GM13976 (cell line): Measurements from ENCODE around the gene RAB40B.

Experiments
- DNase-seq: peaks from one replicate; pipeline ENCODE4 v3.0.0; 2012; ENCODE audit warnings: low spot score
- in situ Hi-C: fragments of 300-500 bp; cut with MboI; formaldehyde crosslinking; loops from one replicate; pipeline ENCODE4 v1.12.0; 2022; ENCODE audit warnings: low sequenced_read_pairs, mixed read lengths, inconsistent platforms; ENCODE audit not compliant: unreplicated experiment
- TF ChIP-seq, protein P1 (sequence below): IDR thresholded peaks from 2 replicates; pipeline ENCODE4 v1.5.1; 2012; ENCODE audit warnings: borderline replicate concordance, mild to moderate bottlenecking; ENCODE audit not compliant: insufficient read depth; ENCODE audit errors: extremely low read depth, missing control alignments, control extremely low read depth

The RAB40B gene

DNA sequence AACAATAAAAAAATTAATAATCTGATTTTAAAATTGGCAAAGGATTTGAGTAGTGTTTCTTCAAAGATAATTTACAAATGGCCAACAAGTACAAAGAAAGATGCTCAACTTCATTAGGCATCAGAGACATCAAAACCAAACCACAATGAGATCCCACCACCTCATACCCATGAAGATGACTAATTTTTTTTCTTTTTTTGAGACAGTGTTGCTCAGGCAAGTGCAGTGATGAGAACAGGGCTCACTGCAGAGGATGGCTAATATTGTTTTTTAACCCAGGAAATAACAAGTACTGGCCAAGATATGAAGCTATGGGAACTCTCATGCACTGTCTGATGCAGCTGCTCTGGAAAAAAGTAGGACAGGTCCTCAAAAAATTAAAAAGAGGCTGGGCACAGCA is 65.2 kb downstream of the RAB40B start:
- in situ Hi-C loops: no loop called here
- DNase-seq: no peak
- TF ChIP-seq, protein P1, sequence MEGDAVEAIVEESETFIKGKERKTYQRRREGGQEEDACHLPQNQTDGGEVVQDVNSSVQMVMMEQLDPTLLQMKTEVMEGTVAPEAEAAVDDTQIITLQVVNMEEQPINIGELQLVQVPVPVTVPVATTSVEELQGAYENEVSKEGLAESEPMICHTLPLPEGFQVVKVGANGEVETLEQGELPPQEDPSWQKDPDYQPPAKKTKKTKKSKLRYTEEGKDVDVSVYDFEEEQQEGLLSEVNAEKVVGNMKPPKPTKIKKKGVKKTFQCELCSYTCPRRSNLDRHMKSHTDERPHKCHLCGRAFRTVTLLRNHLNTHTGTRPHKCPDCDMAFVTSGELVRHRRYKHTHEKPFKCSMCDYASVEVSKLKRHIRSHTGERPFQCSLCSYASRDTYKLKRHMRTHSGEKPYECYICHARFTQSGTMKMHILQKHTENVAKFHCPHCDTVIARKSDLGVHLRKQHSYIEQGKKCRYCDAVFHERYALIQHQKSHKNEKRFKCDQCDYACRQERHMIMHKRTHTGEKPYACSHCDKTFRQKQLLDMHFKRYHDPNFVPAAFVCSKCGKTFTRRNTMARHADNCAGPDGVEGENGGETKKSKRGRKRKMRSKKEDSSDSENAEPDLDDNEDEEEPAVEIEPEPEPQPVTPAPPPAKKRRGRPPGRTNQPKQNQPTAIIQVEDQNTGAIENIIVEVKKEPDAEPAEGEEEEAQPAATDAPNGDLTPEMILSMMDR: no peak

DNA sequence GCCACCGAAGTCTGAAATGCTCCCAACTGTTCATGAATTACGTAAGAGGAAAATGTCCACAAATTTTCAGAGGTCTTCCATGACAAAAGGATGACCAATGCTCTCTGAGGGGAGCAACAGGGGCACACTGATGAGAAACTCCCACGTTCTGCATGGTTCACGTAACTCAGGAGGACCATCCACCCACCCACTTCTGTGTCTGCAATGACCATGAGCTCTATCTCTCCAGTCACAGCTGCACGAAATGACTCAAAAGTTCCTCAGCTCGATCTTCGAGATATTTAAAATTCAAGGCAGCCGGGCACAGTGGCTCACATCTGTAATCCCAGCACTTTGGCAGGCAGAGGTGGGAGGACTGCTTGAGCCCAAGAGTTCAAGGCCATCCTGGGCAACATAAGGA is 66.0 kb downstream of the RAB40B start:
- TF ChIP-seq, protein P1: no peak
- in situ Hi-C loops: no loop called here
- peak; percentile 64 for DNase-seq

DNA sequence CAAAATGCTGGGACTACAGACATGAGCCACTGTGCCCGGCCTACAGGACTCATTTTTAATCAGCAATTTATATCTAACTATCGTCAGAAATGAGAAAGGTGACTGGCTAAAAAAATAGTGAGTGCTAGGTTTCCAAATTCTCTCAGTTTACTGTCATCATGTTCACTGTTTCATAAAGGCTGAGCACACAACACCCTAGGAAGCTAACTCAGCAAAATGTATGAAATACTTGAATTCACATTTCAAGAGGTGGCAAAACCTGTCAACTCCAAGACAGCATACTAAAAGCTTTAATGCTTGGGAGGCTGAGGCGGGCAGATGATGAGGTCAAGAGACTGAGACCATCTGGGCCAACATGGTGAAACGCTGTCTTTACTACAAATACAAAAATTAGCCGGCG is 67.0 kb downstream of the RAB40B start:
- TF ChIP-seq, protein P1: no peak
- in situ Hi-C loops: no loop called here
- no peak for DNase-seq

DNA sequence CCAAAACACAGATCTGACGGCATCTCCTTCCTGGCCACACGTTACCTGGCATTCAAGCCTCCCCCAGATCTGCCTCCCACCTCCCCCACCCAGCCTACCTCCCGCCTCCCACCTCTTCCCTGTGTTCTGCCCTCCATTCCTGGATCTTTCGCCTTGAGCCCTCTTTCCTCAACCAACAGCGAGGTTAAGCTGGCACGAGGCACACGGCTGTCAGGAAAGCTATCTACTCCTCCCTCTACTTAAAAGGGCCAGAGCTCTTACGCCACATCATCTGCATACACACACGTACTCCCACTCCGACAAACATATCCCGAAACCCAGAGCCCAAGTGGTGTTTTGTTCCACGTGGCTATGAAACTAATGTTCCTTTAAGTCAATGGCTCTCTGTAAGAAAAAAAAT is 68.3 kb downstream of the RAB40B start:
- in situ Hi-C loops: no loop called here
- DNase-seq: no peak
- TF ChIP-seq, protein P1: no peak

DNA sequence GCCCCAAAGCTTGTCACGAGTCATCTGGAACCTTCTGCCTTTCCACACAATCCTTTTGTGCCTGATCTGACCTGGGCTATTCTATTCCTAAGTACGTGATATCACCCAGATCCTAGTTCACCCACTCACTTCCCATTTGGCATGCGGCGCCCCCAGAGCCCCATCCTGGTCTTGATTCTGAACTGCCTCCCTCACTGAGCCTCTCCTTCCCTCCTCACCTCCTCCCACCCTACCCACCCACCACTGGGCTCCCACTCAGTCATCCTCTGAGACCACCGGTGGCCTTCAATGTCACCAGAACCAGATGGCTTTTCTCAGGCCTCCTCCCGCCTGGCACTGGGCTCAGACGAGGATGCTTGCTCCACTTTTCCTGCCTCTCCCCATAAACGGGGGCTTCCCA is 68.8 kb downstream of the RAB40B start:
- TF ChIP-seq, protein P1: no peak
- DNase-seq: no peak
- in situ Hi-C loops: no loop called here

DNA sequence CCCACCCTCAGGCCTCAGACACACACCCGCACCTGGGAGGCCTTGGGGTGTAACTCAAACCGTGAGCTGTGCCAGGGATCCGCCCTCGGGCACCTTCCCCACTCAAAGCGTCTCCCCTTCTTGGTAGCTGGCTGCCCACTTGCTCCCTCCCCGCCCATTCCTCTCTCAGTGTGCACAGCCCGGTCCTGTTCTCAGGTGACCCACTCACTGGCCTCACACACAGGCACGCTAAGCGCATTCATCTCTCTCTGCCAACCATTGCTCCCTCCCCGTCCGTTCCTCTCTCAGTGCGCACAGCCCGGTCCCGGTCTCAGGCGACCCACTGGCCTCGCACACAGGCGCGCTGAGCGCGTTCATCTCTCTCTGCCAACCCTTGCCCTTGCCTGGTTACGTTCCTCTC is 71.1 kb downstream of the RAB40B start:
- in situ Hi-C loops: no loop called here
- TF ChIP-seq, protein P1: no peak
- no peak for DNase-seq

DNA sequence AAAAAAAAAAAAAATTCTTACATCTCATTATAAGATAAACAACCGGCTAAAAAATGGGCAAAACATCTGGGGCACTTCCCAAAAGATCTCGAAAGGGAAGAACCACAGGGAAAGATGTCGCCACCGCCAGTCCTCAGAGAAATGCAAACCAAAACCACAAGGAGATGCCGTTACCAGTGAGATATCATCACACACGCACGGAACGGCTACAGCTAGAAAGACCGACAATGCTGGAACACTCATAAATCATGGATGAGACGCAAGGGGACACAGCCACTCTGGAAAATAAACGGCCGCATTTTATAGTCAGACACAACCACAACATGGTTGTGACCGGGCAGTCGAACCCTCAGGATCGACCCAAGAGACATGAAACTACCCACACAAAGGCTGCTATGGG is 74.8 kb downstream of the RAB40B start:
- DNase-seq: no peak
- in situ Hi-C loops: no loop called here
- TF ChIP-seq, protein P1: no peak
